SK-N-MC (cell line): ENCODE results near the gene TRIM41.
"Not testable (repeated sequence)": the region's sequence is repeated elsewhere in the genome, so short reads cannot be mapped to it uniquely, and the experiment has no call there.

Source experiments
- EZH2 ChIP-seq: fragments of 200-600 bp; sonication (generic); IDR thresholded peaks from one replicate; pipeline ENCODE4 v1.6.1; 2017; ENCODE audit warnings: antibody characterized with exemption
- POLR2AphosphoS5 ChIP-seq: IDR thresholded peaks from 2 replicates; pipeline ENCODE4 v1.6.1; 2012; ENCODE audit warnings: mild to moderate bottlenecking, low read depth, low read length, borderline replicate concordance

GRCh38 chr5:181283841-181284755 lies 61.0 kb downstream of the TRIM41 start:
- not testable (repeated sequence) for TF ChIP-seq POLR2AphosphoS5, EZH2
